GM21528 (cell line): ENCODE data around the gene SCAMP4.
"Not testable (repeated sequence)": the region's sequence is repeated elsewhere in the genome, so short reads cannot be mapped to it uniquely, and the experiment has no call there.

Source experiments
- ATAC-seq: cut with Tn5 transposase; IDR thresholded peaks from one replicate; pipeline ENCODE4 v1.9.1; 2021; ENCODE audit warnings: mild to moderate bottlenecking, moderate library complexity; ENCODE audit not compliant: unreplicated experiment, low FRiP score

SCAMP4 gene

GRCh38 chr19:1882089-1882785 is 23.0 kb upstream of the SCAMP4 start:
- no peak for ATAC-seq

GRCh38 chr19:1882786-1883692 is 22.2 kb upstream of the SCAMP4 start:
- ATAC-seq, result no peak

- no peak for ATAC-seq
Measured at GRCh38 chr19:1883784-1884183, 21.4 kb upstream of the SCAMP4 start.

- no peak for ATAC-seq
Measured at GRCh38 chr19:1884291-1884718, 20.9 kb upstream of the SCAMP4 start.

DNA sequence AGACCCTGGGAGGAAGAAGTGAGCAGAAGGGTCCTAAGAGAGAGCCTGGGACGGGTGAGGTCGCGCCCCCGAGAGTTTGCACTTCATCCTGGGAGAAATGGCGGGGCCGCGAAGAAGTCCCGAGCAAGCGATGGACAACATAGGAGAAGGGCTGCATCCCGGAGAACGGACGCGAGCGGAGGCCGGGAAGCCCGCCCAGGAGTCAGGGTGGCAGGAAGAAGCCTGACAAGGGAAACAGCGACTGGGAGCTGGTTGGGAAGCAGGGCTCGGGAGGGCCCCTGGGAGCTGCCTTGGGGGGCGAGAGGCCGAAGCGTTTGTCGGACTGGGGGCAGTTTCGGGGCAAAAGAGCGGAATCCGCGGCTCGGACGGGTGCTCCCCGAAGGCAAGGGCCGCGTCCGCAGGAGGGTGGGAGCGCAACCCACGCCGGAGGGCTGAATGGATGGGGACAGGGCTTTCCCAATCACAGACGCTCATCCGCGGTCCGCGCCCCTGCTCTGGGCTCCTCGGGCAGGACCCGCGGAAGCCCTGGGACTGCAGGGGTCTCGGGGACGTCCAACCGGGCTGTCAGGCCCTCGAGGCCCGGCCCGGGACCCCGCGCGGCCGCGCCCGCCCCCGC is 20.4 kb upstream of the SCAMP4 start:
- ATAC-seq, result no peak

DNA sequence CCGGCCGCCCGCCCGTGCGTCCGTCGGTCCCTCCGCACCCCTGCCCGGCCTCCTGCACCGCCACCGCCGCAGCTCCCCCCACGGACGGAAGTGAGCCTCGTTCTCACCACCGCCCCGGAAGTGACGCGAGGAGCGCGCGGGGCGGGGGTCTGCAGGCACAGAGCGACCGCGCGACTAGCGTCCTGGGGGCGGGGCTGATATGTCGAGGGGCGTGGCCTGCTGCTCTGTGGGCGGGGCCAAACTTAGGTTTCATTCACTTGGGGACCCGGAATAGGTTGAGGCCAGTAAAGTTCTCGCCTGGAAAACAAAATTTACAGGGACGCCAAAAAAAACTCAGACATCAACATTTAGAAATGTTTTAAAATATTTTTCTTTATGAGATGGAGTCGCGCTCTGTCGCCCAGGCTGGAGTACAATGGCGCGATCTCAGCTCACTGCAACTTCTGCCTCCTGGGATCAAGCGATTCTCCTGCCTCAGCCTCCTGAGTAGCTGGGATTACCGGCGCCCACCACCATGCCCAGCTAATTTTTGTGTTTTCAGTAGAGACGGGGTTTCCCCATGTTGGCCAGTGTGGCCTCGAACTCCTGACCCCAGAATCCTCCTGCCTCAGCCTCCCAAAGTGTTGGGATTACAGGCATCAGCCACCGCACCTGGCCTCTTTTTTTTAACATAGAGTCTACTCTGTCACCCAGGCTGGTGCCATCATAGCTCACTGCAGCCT is 19.6 kb upstream of the SCAMP4 start, which contains the start of gene ABHD17A:
Gene ABHD17A, minus strand, starts transcription at position 99 of the 722 bp plus-strand sequence. CDS start 3,930 bp downstream, outside the sequence.
- not testable (repeated sequence) for ATAC-seq

- not testable (repeated sequence) for ATAC-seq
Measured at GRCh38 chr19:1886360-1886759, 18.8 kb upstream of the SCAMP4 start.

DNA sequence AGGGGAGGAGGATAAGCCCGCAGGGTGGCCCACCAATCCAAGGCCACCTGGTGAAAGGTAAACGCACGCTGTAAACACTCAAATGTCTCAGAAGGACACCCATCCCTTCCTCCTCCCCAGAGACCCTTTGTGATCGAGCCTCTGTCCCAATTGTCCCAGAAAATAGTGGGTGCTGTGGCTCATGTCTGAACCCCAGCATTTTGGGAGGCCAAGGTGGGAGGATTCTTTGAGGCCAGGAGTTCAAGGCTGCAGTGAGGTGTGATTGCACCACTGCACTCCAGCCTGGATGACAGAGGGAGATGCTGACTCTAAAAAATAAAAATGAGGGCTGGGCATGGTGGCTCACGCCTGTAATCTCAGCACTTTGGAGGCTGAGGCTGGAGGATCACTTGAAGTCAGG is 16.8 kb upstream of the SCAMP4 start:
- ATAC-seq, result no peak

- no peak for ATAC-seq
Measured at GRCh38 chr19:1889907-1890306, 15.3 kb upstream of the SCAMP4 start.

DNA sequence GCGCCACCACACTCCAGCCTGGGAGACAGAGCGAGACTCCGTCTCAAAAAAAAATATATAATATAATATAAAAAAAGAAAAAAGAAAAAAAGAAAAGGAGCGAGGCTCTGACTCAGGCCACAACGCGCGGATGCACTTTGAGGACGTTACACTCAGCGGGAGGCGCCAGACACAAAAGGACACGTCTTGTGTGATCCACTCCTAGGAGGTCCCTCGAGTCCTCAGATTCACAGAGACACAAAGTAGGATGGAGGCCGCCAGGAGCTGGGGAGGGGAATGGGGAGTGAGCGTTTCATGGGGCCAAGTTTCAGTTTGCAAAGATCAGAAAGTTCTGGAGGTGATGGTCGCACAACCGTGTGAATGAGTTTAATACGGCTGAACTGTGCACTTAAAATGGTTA is 11.4 kb upstream of the SCAMP4 start:
- ATAC-seq, result no peak

DNA sequence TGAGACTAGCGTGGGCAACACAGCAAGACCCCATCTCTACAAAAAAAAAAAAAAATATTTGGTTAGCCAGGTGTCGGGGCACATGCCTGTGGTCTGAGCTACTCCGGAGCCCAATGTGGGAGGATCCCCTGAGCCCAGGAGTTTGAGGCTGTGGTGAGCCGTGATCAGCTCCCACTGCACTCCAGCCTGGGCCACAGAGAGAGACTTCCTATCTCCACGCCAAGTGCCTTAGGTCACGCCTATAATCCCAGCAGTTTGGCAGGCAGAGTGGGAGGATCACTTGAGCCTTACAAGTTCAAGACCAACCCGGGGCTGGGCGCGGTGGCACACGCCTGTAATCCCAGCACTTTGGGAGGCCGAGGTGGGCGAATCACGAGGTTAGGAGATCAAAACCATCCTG is 8.7 kb upstream of the SCAMP4 start:
- no peak for ATAC-seq

DNA sequence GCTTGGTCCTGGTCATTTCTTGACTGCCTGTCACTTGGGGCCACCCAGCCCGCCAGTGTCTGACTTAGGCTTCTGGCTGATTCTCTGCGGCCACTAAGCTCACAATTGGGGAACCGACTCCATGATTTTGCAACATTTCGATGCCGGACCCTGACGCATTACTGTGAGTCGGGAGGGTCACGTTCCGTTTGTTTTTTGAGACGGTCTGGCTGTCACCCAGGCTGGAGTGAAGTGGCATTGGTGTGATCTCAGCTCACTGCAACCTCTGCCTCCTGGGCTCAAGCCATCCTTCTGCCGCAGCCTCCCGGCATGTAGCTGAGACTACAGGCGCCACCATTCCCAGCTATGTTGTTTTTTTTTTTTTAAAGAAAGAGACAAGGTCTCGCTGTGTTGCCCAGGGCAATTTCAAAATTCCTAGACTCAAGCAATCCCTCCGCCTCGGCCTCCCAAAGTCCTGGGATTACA is 3.2 kb upstream of the SCAMP4 start:
- no peak for ATAC-seq

- ATAC-seq, result no peak
Measured at GRCh38 chr19:1902923-1903322, 2.3 kb upstream of the SCAMP4 start.

DNA sequence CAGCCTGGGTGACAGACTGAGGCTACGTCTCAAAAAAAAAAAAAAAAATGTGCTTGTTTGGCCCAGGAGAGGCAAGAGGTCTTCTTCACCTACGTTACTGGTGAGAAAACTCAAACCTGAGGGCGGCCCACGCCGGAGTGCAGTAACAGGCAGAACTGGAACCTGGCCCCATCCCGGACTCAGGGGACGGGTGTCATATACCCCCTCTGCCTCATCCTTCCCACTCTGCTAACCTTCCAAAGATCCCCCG is 414 bp upstream of the SCAMP4 start:
- peak; percentile 18 for ATAC-seq

DNA sequence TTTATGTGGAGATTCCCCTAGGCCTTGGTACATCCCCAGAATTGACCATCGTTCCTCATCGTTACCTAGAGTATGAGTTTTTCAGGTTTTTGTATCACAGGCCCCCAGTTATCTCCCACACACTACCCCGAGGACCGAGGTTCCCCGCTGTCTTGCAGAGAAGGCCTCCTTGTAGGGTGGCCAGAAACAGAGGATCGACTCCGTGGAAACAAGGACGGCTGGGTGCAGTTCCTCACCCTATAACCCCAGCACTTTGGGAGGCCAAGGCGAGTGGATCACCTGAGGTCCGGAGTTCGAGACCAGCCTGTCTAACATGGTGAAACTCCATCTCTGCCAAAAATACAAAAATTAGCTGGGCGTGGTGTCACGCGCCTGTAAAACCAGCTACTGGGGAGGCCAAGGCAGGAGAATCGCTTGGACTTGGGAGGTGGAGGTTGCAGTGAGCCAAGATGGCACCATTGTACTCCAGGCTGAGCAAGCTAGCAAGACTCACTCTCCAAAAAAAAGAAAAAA is 720 bp downstream of the SCAMP4 start:
- no peak for ATAC-seq

DNA sequence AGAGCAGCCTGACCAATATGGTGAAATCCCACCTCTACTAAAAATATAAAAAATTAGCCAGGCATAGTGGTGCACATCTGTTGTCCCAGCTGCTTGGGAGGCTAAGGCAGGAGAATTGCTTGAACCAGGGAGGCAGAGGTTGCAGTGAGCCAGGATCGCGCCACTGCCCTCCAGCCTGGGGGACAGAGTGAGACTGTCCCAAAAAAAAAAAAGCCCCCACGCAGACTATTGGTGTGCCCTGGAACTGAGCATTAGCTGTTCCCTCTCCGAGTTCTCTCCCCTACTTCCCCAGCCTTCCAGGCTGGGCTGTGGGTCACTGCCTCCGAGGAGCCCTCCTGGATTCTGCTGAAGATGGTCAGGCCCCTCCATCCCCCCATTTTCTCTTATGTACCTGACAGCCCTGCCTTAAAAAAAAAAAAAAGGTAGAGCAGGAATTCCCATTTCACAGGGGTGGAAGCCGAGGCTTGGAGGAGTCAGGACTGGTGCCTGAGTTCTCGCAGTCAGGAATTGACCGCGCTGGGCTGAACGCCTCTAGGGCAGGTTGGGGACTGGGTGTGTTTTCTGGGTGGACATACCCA is 1.9 kb downstream of the SCAMP4 start:
- no peak for ATAC-seq

- ATAC-seq, result no peak
Measured at GRCh38 chr19:1907563-1908363, 2.6 kb downstream of the SCAMP4 start.

- no peak for ATAC-seq
Measured at GRCh38 chr19:1908364-1908678, 3.1 kb downstream of the SCAMP4 start.

- no peak for ATAC-seq
Measured at GRCh38 chr19:1909761-1910080, 4.5 kb downstream of the SCAMP4 start.

GRCh38 chr19:1910177-1910576 is 5.0 kb downstream of the SCAMP4 start:
- ATAC-seq, result no peak
